ENCODE data around the gene DUS4L.

DUS4L gene

DNA sequence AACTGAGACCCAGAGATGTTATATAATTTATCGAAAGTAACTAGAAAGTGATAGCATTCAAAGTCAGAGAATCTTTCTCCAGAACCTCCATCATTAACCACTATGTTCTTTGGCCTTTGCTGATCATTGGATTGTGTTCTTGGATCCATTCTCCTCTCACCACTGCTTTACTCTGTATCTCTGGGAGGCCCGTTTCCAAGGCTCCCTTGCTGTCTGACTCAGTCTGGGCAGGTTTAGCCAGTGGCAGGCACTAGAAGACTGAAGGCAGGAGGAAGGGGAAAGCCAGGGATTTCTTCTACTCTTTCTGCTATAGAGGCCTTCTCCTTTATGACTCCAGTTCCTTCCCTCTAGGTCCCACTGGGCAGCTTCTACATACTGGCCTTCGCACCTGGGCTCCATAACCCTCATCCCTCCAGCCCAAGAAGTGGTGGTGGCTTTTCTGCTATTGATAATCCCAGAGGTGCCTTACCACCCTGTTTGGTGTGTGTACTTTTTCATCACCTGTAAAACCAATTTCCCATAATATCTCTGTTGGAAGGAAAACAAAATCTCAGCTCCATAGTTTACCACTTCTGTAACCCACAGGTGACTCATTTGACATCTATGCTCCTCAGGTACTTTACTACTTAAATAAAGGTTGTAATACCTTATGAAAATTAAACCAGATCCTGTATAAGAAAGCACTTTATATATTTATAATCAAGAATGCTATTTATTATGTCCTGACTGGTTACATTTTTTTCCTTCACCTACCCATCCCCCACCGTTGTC, 52.3 kb downstream of the DUS4L start:
- DNase-seq (ENCODE audit: low read depth), result no peak

DNA sequence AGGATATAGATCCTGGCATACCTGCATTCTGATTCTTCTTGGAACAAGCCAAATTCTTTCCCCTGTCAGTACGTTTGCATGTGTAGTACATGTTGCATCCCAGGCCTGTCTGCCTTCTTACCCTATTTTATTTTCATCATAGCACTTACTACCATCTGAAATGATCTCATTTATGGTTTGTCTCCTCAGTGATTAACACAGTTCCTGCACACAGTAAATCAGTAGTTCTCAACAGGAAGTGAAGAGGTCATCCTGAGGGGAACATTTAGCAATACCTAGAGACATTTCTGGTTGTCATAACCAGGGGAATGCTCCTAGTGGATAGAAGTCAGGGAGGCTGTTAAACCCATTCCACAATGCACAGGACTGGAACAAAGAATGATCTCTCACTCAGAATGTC, 58.7 kb downstream of the DUS4L start:
- no peak for DNase-seq (ENCODE audit: low read depth)

DNA sequence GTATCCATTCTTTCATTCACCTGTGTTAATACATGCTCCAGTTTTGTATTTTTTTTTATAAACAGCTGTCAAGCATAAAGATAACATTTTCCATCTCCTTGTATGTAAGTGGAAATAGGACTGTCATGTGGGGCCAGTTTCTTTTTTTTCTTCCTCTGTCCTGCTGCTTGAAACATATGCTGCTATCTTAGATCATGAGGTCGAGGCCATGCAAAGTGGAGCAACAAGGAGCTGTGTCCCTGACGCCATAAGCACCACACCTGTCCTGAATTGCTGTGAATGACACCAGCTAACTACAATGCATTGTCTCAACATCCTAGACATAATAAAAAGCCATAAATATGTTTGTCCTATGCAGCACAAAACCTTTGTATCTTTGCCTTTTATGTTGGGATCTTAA, 59.1 kb downstream of the DUS4L start:
- no peak for DNase-seq (ENCODE audit: low read depth)

DNA sequence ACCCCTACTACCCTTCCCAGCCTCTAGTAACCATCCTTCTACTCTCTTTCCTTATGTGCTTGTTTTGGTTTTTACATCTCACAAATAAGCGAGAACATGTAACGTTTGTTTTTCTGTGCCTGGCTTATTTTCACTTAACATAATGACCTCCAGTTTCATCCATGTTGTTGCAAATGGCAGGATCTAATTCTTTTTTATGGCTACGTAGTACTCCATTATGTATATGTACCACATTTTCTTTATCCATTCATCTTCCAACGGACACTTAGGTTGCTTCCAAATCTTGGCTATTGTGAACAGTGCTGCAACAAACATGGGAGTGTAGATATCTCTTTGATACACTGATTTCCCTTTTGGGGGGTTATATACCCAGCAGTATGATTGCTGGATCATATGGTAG, 63.2 kb downstream of the DUS4L start:
- no peak for DNase-seq (ENCODE audit: low read depth)

Data from stimulated activated CD8-positive, alpha-beta memory T cell treated with anti-CD3 and anti-CD28 coated beads, Interleukin-12 subunit alpha, Interleukin-12 subunit beta, amount 100 ng/mL, for 1 hour (primary cell).